T-helper 2 cell (primary cell): ENCODE measurements around the gene TSPAN15.
A peak's percentile ranks its signal among the peaks of the same experiment; 100 is the strongest.
"Not testable (repeated sequence)": the region's sequence is repeated elsewhere in the genome, so short reads cannot be mapped to it uniquely, and the experiment has no call there.

Experiments
- DNase-seq, 5 experiments: peaks; one replicate each; pipeline versions ENCODE4 v3.0.0 to v3.0.0-alpha.2; 2012 to 2022

Gene TSPAN15

DNA sequence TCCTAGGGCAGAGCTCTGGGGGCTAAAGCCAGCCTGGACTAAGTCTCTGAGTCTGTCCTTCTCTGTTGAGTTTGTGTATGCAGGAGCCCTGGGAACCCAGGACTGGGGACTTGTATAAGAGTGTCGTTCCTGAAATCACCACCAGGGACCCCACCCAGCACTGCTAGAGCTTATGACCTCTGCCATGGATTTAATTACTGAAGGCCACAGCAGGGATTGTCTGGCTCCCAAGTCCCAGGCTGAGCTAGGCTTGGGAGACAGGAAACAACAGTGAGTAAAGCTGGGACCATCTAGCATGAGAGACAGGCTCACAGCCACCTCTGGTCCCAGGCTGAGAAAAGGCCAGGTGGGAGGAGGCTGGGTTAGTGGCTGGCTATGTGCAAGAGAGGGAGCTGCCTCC is 1.4 kb upstream of the TSPAN15 start:
- DNase-seq: peak in 4 of 5 experiments; percentile 29 to 62 (median 36)

DNA sequence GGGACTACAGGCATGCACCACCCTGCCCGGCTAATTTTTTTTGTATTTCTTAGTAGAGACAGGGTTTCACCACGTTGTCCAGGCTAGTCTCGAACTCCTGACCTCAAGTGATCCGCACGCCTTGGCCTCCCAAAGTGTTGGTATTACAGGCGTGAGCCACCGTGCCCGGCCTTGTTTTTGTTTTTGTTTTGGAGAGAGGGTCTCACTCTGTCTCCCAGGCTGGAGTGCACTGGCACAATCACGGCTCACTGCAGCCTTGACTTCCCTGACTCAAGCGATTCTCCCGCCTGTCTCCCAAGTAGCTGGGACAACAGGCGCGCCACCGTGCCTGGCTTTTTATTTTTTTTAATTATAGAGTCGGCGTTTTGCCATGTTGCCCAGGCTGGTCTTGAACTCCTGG is 870 bp upstream of the TSPAN15 start:
- not testable (repeated sequence) for DNase-seq

DNA sequence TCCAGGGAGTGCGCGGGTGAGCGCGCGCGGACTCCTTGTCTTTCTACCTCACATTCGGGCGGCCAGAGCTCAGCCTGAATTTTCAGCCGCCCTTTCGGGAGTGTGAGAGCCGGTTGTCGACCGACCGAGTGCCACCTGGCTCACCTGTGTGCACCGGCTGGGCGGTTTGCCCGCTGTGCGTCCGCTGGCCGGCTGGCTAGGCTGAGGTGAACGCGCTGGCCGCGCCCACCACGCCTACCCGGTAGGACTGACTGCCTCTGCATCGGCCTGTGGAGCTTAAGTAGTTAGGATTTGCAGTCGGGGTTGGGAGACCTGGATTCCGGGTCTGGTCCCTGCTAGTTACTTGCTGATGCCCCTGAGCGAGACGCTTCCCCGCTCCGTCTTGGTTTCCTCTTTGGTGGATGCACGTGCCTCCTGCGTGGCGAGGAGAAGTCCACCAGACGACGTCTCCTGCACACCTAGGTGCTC is 553 bp downstream of the TSPAN15 start:
- DNase-seq: peak in 1 of 5 experiments; percentile 6

- DNase-seq: no peak
Observed at GRCh38 chr10:69452676-69453415, 1.6 kb downstream of the TSPAN15 start.

GRCh38 chr10:69453795-69454194 is 2.5 kb downstream of the TSPAN15 start:
- no peak for DNase-seq

DNA sequence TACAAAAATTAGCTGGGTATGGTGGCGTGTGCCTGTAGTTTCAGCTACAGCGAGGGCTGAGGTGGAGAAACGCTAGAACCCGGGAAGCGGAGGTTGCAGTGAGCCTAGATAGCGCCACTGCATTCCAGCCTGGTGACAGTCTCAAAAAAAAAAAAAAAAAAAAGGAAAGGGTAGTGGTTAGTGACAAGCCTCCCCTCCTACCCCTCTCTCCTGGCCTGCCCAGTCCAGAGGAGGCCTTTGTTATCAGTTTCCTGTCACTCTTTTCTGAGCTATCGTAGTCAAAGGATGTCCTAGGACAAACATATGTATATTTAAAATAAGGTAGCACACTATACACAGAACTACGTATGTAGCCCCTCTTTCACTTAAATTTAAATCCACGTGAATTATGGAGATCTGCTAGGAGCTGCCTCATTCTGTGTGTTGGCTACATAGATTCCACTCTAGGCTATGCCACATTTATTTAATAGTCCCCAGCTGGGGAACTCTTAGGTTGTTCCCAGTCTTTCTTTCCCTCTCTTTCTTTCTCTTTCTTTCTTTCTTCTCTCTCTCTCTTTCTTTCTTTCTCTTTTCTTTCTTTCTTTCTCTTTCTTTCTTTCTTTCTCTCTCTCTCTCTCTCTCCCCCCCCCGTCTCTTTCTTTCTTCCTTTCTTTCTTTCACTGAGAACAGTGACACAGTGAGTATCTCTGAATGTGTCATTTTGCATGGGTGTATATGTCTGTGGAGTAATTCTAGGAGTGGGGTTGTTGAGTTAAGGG is 3.9 kb downstream of the TSPAN15 start:
- DNase-seq: no peak

- DNase-seq: no peak
Observed at GRCh38 chr10:69456880-69457693, 5.8 kb downstream of the TSPAN15 start.

- no peak for DNase-seq
Observed at GRCh38 chr10:69457771-69458237, 6.5 kb downstream of the TSPAN15 start.

DNA sequence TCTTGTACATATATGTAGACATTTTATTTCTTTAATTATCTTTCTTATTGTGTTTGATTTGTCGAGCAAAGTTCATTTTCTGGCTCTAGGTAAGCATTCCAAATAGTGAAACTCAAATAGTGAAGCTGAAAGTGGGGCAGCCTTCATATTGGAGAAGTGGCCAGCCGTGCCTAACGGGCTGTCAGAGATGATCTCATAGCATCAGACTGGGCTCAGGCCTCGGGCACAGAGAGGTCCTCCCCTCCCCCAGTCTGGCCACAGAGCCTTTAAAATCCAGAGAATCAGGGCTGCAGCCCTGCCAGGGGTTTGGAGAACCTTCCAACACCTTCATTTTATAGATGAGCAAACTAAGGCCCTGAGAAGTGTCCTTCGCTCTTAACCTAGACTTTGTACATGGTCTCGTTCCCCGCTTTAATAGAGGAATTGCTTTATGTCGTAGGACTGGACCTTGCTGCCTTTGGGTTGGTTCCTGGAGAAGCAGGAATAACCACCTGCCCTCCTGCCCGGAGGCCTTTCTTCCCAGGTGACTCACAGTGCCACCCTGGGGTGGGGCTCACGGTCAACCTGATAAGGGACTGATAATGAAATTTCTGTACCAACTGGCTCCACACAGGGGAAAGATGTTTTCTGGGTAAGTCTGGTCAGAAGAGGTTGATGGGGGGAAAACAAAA is 7.3 kb downstream of the TSPAN15 start:
- DNase-seq: no peak

GRCh38 chr10:69459101-69459790 is 8.0 kb downstream of the TSPAN15 start:
- DNase-seq: no peak

DNA sequence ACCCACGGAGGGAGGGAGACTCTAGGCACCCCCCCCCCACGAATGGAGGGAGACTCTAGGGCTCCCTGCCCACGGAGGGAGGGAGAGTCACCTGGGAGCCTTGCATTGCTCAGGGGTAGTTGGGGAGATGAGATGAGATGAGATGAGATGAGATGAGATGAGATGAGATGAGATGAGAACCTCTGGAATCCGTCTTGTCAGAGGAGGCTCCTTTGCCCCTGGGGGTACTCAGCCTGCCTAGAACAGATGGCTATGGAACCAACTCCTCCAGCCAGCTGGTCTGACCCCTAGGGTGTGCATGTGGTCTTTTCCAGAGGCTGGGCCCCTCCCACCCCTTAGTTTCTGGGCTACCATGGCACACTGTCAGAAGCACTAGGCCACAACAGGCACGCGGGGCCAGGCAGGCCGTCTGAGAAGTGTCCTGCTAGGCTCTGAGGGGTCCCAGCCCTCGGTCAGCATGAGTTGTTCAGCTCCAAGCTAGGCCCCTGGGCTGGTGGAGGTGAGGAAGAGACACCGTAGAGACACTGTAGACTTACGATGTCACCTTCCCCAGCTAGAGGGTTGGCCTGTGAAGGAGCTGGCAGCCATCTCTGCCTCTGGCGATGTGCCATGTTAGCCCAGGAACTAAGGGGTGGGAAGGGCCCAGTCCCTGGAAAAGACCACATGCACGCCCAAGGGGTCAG is 8.8 kb downstream of the TSPAN15 start:
- DNase-seq: no peak

- no peak for DNase-seq
Observed at GRCh38 chr10:69460576-69461242, 9.4 kb downstream of the TSPAN15 start.

DNA sequence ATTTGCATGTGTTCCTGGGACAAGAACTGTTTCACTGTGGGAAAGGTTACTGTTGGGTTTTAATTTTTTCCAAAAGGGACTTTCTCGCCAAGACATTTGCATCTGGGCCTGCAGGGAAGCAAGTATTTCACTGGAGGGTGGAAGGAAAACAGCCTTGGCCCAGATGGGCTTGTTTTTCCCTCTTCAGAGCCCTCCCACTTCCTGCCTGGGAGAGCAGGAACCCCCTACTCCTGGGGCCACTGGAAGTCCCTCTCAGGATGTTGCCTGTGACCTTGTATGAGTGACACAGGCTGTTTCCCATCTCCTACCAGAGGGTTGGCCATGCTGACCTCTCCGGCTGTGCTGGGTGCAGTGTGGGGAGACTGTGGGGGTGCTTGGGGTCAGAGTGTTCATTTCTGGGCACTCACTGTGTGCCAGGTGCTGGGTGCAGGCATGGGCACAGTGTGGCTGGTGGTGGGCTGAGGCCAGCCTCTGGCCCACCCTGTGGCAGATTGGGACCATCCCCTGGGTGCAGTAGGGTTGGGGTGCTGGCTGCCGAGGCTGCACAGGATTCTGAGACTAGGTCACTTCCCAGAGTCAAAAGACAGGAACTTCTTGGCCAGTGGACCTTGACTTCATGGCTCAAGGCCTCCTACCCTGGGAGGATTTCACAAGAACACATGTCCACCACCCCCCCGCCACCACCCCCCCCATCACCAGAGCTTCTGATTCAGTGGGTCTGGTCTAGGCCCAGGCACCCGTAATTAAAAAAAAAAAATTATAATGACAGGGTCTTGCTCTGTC is 10.2 kb downstream of the TSPAN15 start:
- no peak for DNase-seq

GRCh38 chr10:69463886-69464285 is 12.6 kb downstream of the TSPAN15 start:
- DNase-seq: no peak

GRCh38 chr10:69464401-69464800 is 13.1 kb downstream of the TSPAN15 start:
- DNase-seq: no peak

GRCh38 chr10:69464801-69465401 is 13.6 kb downstream of the TSPAN15 start:
- peak in 1 of 5 experiments; percentile 33 for DNase-seq

GRCh38 chr10:69465457-69466157 is 14.3 kb downstream of the TSPAN15 start:
- peak in 1 of 5 experiments; percentile 48 for DNase-seq

- no peak for DNase-seq
Observed at GRCh38 chr10:69466158-69466490, 14.9 kb downstream of the TSPAN15 start.

DNA sequence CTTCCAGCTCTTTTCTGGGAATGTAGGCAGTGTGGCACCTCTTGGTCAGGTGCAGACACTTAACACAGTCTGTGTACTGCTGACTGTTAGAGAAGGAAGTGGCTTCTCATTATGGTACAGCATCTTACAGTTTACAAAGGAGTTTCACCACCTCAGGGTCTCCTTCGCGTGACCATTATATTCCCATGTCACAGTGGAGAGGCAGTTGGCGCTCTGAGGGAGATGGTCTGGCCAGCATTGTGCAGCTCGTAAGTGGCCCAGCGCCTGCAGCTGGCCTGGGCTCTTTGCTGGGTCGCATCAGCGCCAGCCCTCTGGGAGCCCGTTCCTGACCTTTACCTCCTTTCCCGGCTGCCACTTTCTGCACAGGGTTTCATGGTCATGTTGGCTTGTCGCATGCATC is 15.4 kb downstream of the TSPAN15 start:
- DNase-seq: no peak
